Measurements from ENCODE around the gene PPFIA4. TPM values are rescaled to one million over a fixed set of nuclear protein-coding genes. Genes with fewer than 3 reads are reported as not detected.
A peak's percentile ranks its signal among the peaks of the same experiment; 100 is the strongest.

Gene PPFIA4
- total and polyA plus RNA-seq, 10 donors: 0.21 to 12.0 (median 4.9) TPM

GRCh38 chr1:202989879-202990278, 36.4 kb upstream of the PPFIA4 start:
- H3K27ac ChIP-seq: peak overlapping the region in 4 of 8 donors; percentile 14 to 49 (median 20)
- H3K9me3 ChIP-seq: peaks cover 0 to 3% (median 0%) of the 10 kb centered on the region in 8 donors
- no peaks in the 10 kb centered on the region for H3K36me3 ChIP-seq
- no peak overlapping the region for H3K4me3 ChIP-seq
- H3K4me1 ChIP-seq: peaks cover 0 to 27% (median 7%) of the 10 kb centered on the region in 6 donors
- no peak for DNase-seq
- TF ChIP-seq POLR2A (IDR thresholded peaks at IDR 0.05) (no peak), POLR2AphosphoS5 (IDR thresholded peaks at IDR 0.05) (no peak), CTCF (IDR thresholded peaks at IDR 0.05 in 8 of 11, conservative IDR thresholded peaks at IDR 0.05 in 3 of 11) (no peak)
- intact Hi-C loops (cut with DNase I; ENCODE audit: low total_unique reads): loop anchor here (10.0 kb wide), 1 partner anchor 235 kb away; no protein-coding TSS in a partner anchor
- 67 to 82% (median 71%) methylated on average over 2 of the region's 2 CpGs for WGBS, 5 donors
- H3K27me3 ChIP-seq (replicated peaks in 1 of 7): peaks cover 0 to 6% (median 0%) of the 10 kb centered on the region in 7 donors

- TF ChIP-seq POLR2A (IDR thresholded peaks at IDR 0.05) (no peak), POLR2AphosphoS5 (IDR thresholded peaks at IDR 0.05) (no peak), CTCF (IDR thresholded peaks at IDR 0.05 in 8 of 11, conservative IDR thresholded peaks at IDR 0.05 in 3 of 11) (no peak)
- intact Hi-C loops (cut with DNase I; ENCODE audit: low total_unique reads): loop anchor here (10.0 kb wide), 1 partner anchor 236 kb away; no protein-coding TSS in a partner anchor
- no peak overlapping the region for H3K4me3 ChIP-seq
These were observed 35.2 kb upstream of the PPFIA4 start for GRCh38 chr1:202991112-202991511.

GRCh38 chr1:202994756-202995155, 31.5 kb upstream of the PPFIA4 start:
- H3K27me3 ChIP-seq (replicated peaks in 1 of 7): peaks cover 0 to 8% (median 0%) of the 10 kb centered on the region in 7 donors
- H3K9me3 ChIP-seq: peaks cover 0 to 3% (median 0%) of the 10 kb centered on the region in 8 donors
- no peak for DNase-seq
- H3K27ac ChIP-seq: no peak overlapping the region
- 44 to 69% (median 58%) methylated on average over 3 of the region's 3 CpGs for WGBS, 5 donors
- H3K4me1 ChIP-seq: peaks cover 0 to 24% (median 11%) of the 10 kb centered on the region in 6 donors
- no peaks in the 10 kb centered on the region for H3K36me3 ChIP-seq
- intact Hi-C loops (cut with DNase I; ENCODE audit: low total_unique reads): loop anchor here (5.0 to 10.0 kb wide), 2 partner anchors 67 to 240 kb away; partner anchors contain the start of gene KLHL12
- H3K4me3 ChIP-seq: no peak overlapping the region
- no peak for TF ChIP-seq CTCF (IDR thresholded peaks at IDR 0.05 in 8 of 11, conservative IDR thresholded peaks at IDR 0.05 in 3 of 11)

More at GRCh38 chr1:202991112-202991511, 35.2 kb upstream of the PPFIA4 start:
- Histone ChIP-seq H3K27me3 (replicated peaks in 1 of 7) (peaks cover 0 to 8% (median 0%) of the 10 kb centered on the region in 7 donors), H3K9me3 (peaks cover 0 to 3% (median 0%) of the 10 kb centered on the region in 8 donors), H3K4me1 (peaks cover 0 to 27% (median 7%) of the 10 kb centered on the region in 6 donors), H3K36me3 (no peaks in the 10 kb centered on the region), H3K27ac (no peak overlapping the region)
- DNase-seq: no peak

- Histone ChIP-seq H3K4me3 (peak overlapping the region in 1 of 8 donors; percentile 42), H3K4me1 (peaks cover 0 to 15% (median 10%) of the 10 kb centered on the region in 6 donors), H3K36me3 (no peaks in the 10 kb centered on the region), H3K9me3 (no peaks in the 10 kb centered on the region), H3K27ac (peak overlapping the region in 4 of 8 donors; percentile 25 to 66 (median 53)), H3K27me3 (replicated peaks in 1 of 7) (peaks cover 0 to 6% (median 0%) of the 10 kb centered on the region in 7 donors)
- TF ChIP-seq CTCF (IDR thresholded peaks at IDR 0.05 in 8 of 11, conservative IDR thresholded peaks at IDR 0.05 in 3 of 11) (peak; percentile 55 to 83 (median 78)), POLR2AphosphoS5 (IDR thresholded peaks at IDR 0.05) (no peak)
- DNase-seq: no peak
- WGBS, 5 donors: 35 to 43% (median 36%) methylated on average over 14 of the region's 14 CpGs
- intact Hi-C loops (cut with DNase I; ENCODE audit: low total_unique reads): loop anchor here (5.0 to 10.0 kb wide), 2 partner anchors 72 to 244 kb away; partner anchors contain the start of gene KLHL12
These were observed 27.2 kb upstream of the PPFIA4 start for GRCh38 chr1:202998836-202999750.

Data from spleen (tissue), 11 donors.